AML-193 (cell line): ENCODE data around the gene HOTAIR.

Source experiments
- DNase-seq, 2 experiments: peaks; one replicate each; lab custom pipeline; 2025; lab: John Stamatoyannopoulos, UW

Gene HOTAIR

GRCh38 chr12:54000116-54001114 is 25.7 kb upstream of the HOTAIR start, which contains the start of gene HOXC9:
HOXC9 (plus strand) TSS chr12:54000161; CDS start chr12:54000189, 28 bp downstream.
- no peak for DNase-seq

GRCh38 chr12:53999559-54000115 is 24.9 kb upstream of the HOTAIR start:
- DNase-seq: no peak

GRCh38 chr12:53998900-53999236 is 24.1 kb upstream of the HOTAIR start:
- no peak for DNase-seq

GRCh38 chr12:53998110-53998899 is 23.6 kb upstream of the HOTAIR start:
- DNase-seq: no peak

GRCh38 chr12:53997204-53998109 is 22.7 kb upstream of the HOTAIR start:
- DNase-seq: no peak

- no peak for DNase-seq
Measured at GRCh38 chr12:53996240-53997203, 21.8 kb upstream of the HOTAIR start.

- DNase-seq: peak; percentile 52 to 57
Measured at GRCh38 chr12:53995378-53996239, 20.9 kb upstream of the HOTAIR start.

GRCh38 chr12:53995002-53995377 is 20.2 kb upstream of the HOTAIR start:
- DNase-seq: no peak

- no peak for DNase-seq
Measured at GRCh38 chr12:53994264-53995001, 19.7 kb upstream of the HOTAIR start.

GRCh38 chr12:53994009-53994263 is 19.2 kb upstream of the HOTAIR start:
- DNase-seq: no peak

- DNase-seq: no peak
Measured at GRCh38 chr12:53993162-53994008, 18.6 kb upstream of the HOTAIR start.

GRCh38 chr12:53992377-53992889 is 17.7 kb upstream of the HOTAIR start:
- DNase-seq: no peak

GRCh38 chr12:53991077-53991460 is 16.3 kb upstream of the HOTAIR start:
- DNase-seq: no peak

- DNase-seq: no peak
Measured at GRCh38 chr12:53990311-53991076, 15.7 kb upstream of the HOTAIR start.

GRCh38 chr12:53989227-53990113 is 14.7 kb upstream of the HOTAIR start:
- DNase-seq: peak; percentile 70 to 77
